Cardiac muscle cell (in vitro differentiated cells and primary cell): Measurements from ENCODE around the gene ZNF747. TPM values are rescaled to one million over a fixed set of nuclear protein-coding genes. Genes with fewer than 3 reads are reported as not detected.

Experiments
- DNase-seq, 2 donors: peaks; one replicate each; pipeline versions ENCODE4 v3.0.0 to v3.0.0-alpha.2; 2010 to 2017; ENCODE audit warnings: low read depth in 1 of 2, low spot score in 1 of 2
- H3K27ac ChIP-seq: fragments of 200-600 bp; sonication (generic); 2 replicates; pipeline ENCODE4 v1.5.1; 2016
- H3K27me3 ChIP-seq: fragments of 200-600 bp; sonication (generic); 2 replicates; pipeline ENCODE4 v1.6.0; 2016; ENCODE audit warnings: control low read depth
- H3K36me3 ChIP-seq: fragments of 200-600 bp; sonication (generic); 2 replicates; pipeline ENCODE4 v1.5.1; 2016; ENCODE audit warnings: control low read depth
- H3K4me1 ChIP-seq: fragments of 200-600 bp; sonication (generic); 2 replicates; pipeline ENCODE4 v1.8.1; 2017; ENCODE audit warnings: low read depth, mild to moderate bottlenecking, mixed run types
- H3K4me3 ChIP-seq: fragments of 200-600 bp; sonication (generic); 2 replicates; pipeline ENCODE4 v1.5.1; 2016; ENCODE audit warnings: mild to moderate bottlenecking
- H3K9me3 ChIP-seq: fragments of 200-600 bp; sonication (generic); 2 replicates; pipeline ENCODE4 v1.5.1; 2017; ENCODE audit warnings: low read depth, mild to moderate bottlenecking, control low read depth
- CTCF ChIP-seq: IDR thresholded peaks from 2 replicates; pipeline ENCODE4 v1.5.1; 2012; ENCODE audit warnings: low read depth, mild to moderate bottlenecking, low read length
- polyA plus RNA-seq: library from polyadenylated mRNA; unstranded; fragments of >200 nt; fragmentation: Nextera tagmentation; extraction: Ambion mirVana; gene quantifications from 2 replicates; pipeline ENCODE4 v1.2.1, GENCODE V29; 2016
- total RNA-seq: library from RNA; depleted of rRNA; stranded (reverse); fragments of >200 nt; gene quantifications from 2 replicates; pipeline ENCODE4 v1.2.3, GENCODE V29; 2016

ZNF747 gene
- total and polyA plus RNA-seq, 2 experiments from 2014 or later, result 12.7 to 17.7 TPM

GRCh38 chr16:30556125-30556473, 21.4 kb upstream of the ZNF747 start:
- Histone ChIP-seq H3K27me3 (no peaks in the 10 kb centered on the region), H3K27ac (no peak overlapping the region), H3K9me3 (no peaks in the 10 kb centered on the region), H3K4me3 (no peak overlapping the region), H3K36me3 (peaks cover 11% of the 10 kb centered on the region), H3K4me1 (peaks cover 25% of the 10 kb centered on the region)
- TF ChIP-seq CTCF, result no peak
- no peak for DNase-seq

GRCh38 chr16:30555315-30556124, 20.9 kb upstream of the ZNF747 start:
- Histone ChIP-seq H3K36me3 (peaks cover 11% of the 10 kb centered on the region), H3K4me1 (peaks cover 25% of the 10 kb centered on the region), H3K9me3 (no peaks in the 10 kb centered on the region), H3K27me3 (no peaks in the 10 kb centered on the region), H3K27ac (no peak overlapping the region), H3K4me3 (no peak overlapping the region)
- no peak for TF ChIP-seq CTCF
- DNase-seq, result no peak

GRCh38 chr16:30554557-30555314, 20.1 kb upstream of the ZNF747 start:
- no peak for TF ChIP-seq CTCF
- Histone ChIP-seq H3K36me3 (peaks cover 11% of the 10 kb centered on the region), H3K4me1 (peaks cover 25% of the 10 kb centered on the region), H3K27me3 (no peaks in the 10 kb centered on the region), H3K9me3 (no peaks in the 10 kb centered on the region), H3K27ac (no peak overlapping the region), H3K4me3 (no peak overlapping the region)
- DNase-seq, result no peak

GRCh38 chr16:30553393-30553899, 18.8 kb upstream of the ZNF747 start:
- H3K27ac ChIP-seq, result peak overlapping the region; percentile 74
- no peaks in the 10 kb centered on the region for H3K27me3 ChIP-seq
- DNase-seq, result no peak
- TF ChIP-seq CTCF, result no peak
- no peaks in the 10 kb centered on the region for H3K9me3 ChIP-seq
- peaks cover 35% of the 10 kb centered on the region for H3K4me1 ChIP-seq
- no peak overlapping the region for H3K4me3 ChIP-seq
- peaks cover 11% of the 10 kb centered on the region for H3K36me3 ChIP-seq

- DNase-seq, result no peak
- H3K4me1 ChIP-seq, result peaks cover 38% of the 10 kb centered on the region
- no peaks in the 10 kb centered on the region for H3K27me3 ChIP-seq
- no peak for TF ChIP-seq CTCF
- no peaks in the 10 kb centered on the region for H3K9me3 ChIP-seq
- H3K4me3 ChIP-seq, result no peak overlapping the region
- peak overlapping the region; percentile 74 for H3K27ac ChIP-seq
- H3K36me3 ChIP-seq, result peaks cover 11% of the 10 kb centered on the region
These were observed 18.3 kb upstream of the ZNF747 start for GRCh38 chr16:30552956-30553355.
